ENCODE measurements around the gene COL6A2.
"Not testable (repeated sequence)": the region's sequence is repeated elsewhere in the genome, so short reads cannot be mapped to it uniquely, and the experiment has no call there.

The COL6A2 gene

GRCh38 chr21:46126309-46127238 is 28.7 kb downstream of the COL6A2 start:
- DNase-seq = no peak

- no peak for DNase-seq
Measured at GRCh38 chr21:46127239-46128105, 29.6 kb downstream of the COL6A2 start.

- no peak for DNase-seq
Measured at GRCh38 chr21:46128106-46128932, 30.4 kb downstream of the COL6A2 start.

- DNase-seq = no peak
Measured at GRCh38 chr21:46128933-46129571, 31.1 kb downstream of the COL6A2 start.

- DNase-seq = no peak
Measured at GRCh38 chr21:46129846-46130651, 32.1 kb downstream of the COL6A2 start.

GRCh38 chr21:46130831-46131587 is 33.1 kb downstream of the COL6A2 start:
- no peak for DNase-seq

- DNase-seq = no peak
Measured at GRCh38 chr21:46131588-46131837, 33.6 kb downstream of the COL6A2 start.

- no peak for DNase-seq
Measured at GRCh38 chr21:46131838-46132651, 34.1 kb downstream of the COL6A2 start.

GRCh38 chr21:46135782-46136395 is 38.0 kb downstream of the COL6A2 start:
- DNase-seq = no peak

- DNase-seq = no peak
Measured at GRCh38 chr21:46136739-46137349, 38.9 kb downstream of the COL6A2 start.

- DNase-seq = no peak
Measured at GRCh38 chr21:46137908-46138307, 40.0 kb downstream of the COL6A2 start.

- DNase-seq = no peak
Measured at GRCh38 chr21:46138383-46138970, 40.6 kb downstream of the COL6A2 start.

GRCh38 chr21:46139686-46140085 is 41.8 kb downstream of the COL6A2 start:
- DNase-seq = no peak

GRCh38 chr21:46140352-46141003 is 42.6 kb downstream of the COL6A2 start:
- DNase-seq = not testable (repeated sequence)

- no peak for DNase-seq
Measured at GRCh38 chr21:46141767-46142581, 44.1 kb downstream of the COL6A2 start.

- DNase-seq = no peak
Measured at GRCh38 chr21:46142582-46143473, 44.9 kb downstream of the COL6A2 start.
